ENCODE measurements around the gene SLC12A7. TPM values are rescaled to one million over a fixed set of nuclear protein-coding genes. Genes with fewer than 3 reads are reported as not detected.

SLC12A7 gene
- total and polyA plus RNA-seq, 3 donors from 2014 or later = 73.2 to 212 (median 168) TPM

GRCh38 chr5:1095302-1095989 is 16.4 kb downstream of the SLC12A7 start:
- WGBS, 2 donors = 89 to 97% methylated on average over 18 to 21 of the region's 22 CpGs
- H3K9me3 ChIP-seq = no peaks in the 10 kb centered on the region

GRCh38 chr5:1094670-1095190 is 17.1 kb downstream of the SLC12A7 start:
- no peaks in the 10 kb centered on the region for H3K36me3 ChIP-seq (ENCODE audit: low read depth, missing control alignments)
- 88 to 90% methylated on average over 17 to 21 of the region's 21 CpGs for WGBS, 2 donors
- TF ChIP-seq CTCF (IDR thresholded peaks at IDR 0.05) (no peak), POLR2A (IDR thresholded peaks at IDR 0.05) (no peak)

More at GRCh38 chr5:1095302-1095989, 16.4 kb downstream of the SLC12A7 start:
- Histone ChIP-seq H3K36me3 (ENCODE audit: low read depth, missing control alignments) (no peaks in the 10 kb centered on the region), H3K27ac (no peak overlapping the region), H3K4me1 (peaks cover 12% of the 10 kb centered on the region), H3K4me3 (no peak overlapping the region), H3K27me3 (no peaks in the 10 kb centered on the region)
- no peak for TF ChIP-seq CTCF (IDR thresholded peaks at IDR 0.05)
- TF ChIP-seq POLR2A (IDR thresholded peaks at IDR 0.05) = no peak
- intact Hi-C loops (cut with DNase I; ENCODE audit: low total_unique reads) = no loop called here
- DNase-seq = no peak

GRCh38 chr5:1093361-1093760 is 18.5 kb downstream of the SLC12A7 start:
- TF ChIP-seq CTCF (IDR thresholded peaks at IDR 0.05) (no peak), POLR2A (IDR thresholded peaks at IDR 0.05) (no peak)
- Histone ChIP-seq H3K9me3 (no peaks in the 10 kb centered on the region), H3K36me3 (ENCODE audit: low read depth, missing control alignments) (no peaks in the 10 kb centered on the region), H3K4me1 (peaks cover 15% of the 10 kb centered on the region), H3K4me3 (no peak overlapping the region), H3K27ac (no peak overlapping the region), H3K27me3 (no peaks in the 10 kb centered on the region)
- DNase-seq = no peak
- intact Hi-C loops (cut with DNase I; ENCODE audit: low total_unique reads) = no loop called here
- WGBS, 2 donors = 88 to 96% methylated on average over 19 to 26 of the region's 26 CpGs

More at GRCh38 chr5:1094670-1095190, 17.1 kb downstream of the SLC12A7 start:
- Histone ChIP-seq H3K9me3 (no peaks in the 10 kb centered on the region), H3K27ac (no peak overlapping the region), H3K4me1 (peaks cover 11% of the 10 kb centered on the region), H3K27me3 (no peaks in the 10 kb centered on the region), H3K4me3 (no peak overlapping the region)
- intact Hi-C loops (cut with DNase I; ENCODE audit: low total_unique reads) = no loop called here
- no peak for DNase-seq

- DNase-seq = no peak
- no peaks in the 10 kb centered on the region for H3K36me3 ChIP-seq (ENCODE audit: low read depth, missing control alignments)
Observed at GRCh38 chr5:1092122-1092521, 19.7 kb downstream of the SLC12A7 start.

More at GRCh38 chr5:1092122-1092521, 19.7 kb downstream of the SLC12A7 start:
- Histone ChIP-seq H3K27me3 (no peaks in the 10 kb centered on the region), H3K9me3 (no peaks in the 10 kb centered on the region), H3K27ac (no peak overlapping the region), H3K4me3 (no peak overlapping the region), H3K4me1 (peaks cover 11% of the 10 kb centered on the region)
- no peak for TF ChIP-seq CTCF (IDR thresholded peaks at IDR 0.05)
- WGBS, 2 donors = 84 to 91% methylated on average over 14 of the region's 14 CpGs
- intact Hi-C loops (cut with DNase I; ENCODE audit: low total_unique reads) = no loop called here

All from testis (tissue), 3 donors.